HFF-Myc (cell line): Measurements from ENCODE around the gene TRNT1.

Experiments
- DNase-seq: peaks from one replicate; pipeline ENCODE4 v3.0.0-alpha.2; 2011; ENCODE audit warnings: low read depth; ENCODE audit errors: extremely low read depth
- H3K4me3 ChIP-seq: replicated peaks from 2 replicates; pipeline ENCODE4 v1.5.1; 2011; ENCODE audit warnings: low read depth, mild to moderate bottlenecking, control low read depth, low read length
- TF ChIP-seq, protein P1 (sequence below): IDR thresholded peaks from 2 replicates; pipeline ENCODE4 v1.5.1; 2012; ENCODE audit warnings: mild to moderate bottlenecking, low read depth, low read length, control low read depth; ENCODE audit errors: missing control alignments

The TRNT1 gene

DNA sequence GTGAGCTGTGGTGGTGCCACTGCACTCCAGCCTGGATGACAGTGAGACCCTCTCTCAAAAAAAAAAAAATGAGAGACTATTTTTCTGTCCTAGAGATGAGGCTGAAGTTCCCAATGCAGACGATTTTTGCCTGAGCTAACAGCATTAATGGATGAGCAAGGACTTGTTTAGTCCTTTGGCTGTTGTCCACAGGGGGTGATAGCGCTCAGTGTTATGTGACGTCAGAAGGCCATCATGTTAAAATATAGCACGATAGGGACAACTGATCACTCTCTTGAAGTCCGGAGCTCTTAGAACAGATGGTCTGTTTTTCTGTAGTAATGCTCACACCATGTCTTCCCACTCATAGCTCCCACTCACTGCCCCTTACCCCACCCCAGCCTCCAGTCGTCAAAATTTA, 6.8 kb downstream of the TRNT1 start:
- no peak for DNase-seq
- TF ChIP-seq, protein P1, sequence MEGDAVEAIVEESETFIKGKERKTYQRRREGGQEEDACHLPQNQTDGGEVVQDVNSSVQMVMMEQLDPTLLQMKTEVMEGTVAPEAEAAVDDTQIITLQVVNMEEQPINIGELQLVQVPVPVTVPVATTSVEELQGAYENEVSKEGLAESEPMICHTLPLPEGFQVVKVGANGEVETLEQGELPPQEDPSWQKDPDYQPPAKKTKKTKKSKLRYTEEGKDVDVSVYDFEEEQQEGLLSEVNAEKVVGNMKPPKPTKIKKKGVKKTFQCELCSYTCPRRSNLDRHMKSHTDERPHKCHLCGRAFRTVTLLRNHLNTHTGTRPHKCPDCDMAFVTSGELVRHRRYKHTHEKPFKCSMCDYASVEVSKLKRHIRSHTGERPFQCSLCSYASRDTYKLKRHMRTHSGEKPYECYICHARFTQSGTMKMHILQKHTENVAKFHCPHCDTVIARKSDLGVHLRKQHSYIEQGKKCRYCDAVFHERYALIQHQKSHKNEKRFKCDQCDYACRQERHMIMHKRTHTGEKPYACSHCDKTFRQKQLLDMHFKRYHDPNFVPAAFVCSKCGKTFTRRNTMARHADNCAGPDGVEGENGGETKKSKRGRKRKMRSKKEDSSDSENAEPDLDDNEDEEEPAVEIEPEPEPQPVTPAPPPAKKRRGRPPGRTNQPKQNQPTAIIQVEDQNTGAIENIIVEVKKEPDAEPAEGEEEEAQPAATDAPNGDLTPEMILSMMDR = no peak

DNA sequence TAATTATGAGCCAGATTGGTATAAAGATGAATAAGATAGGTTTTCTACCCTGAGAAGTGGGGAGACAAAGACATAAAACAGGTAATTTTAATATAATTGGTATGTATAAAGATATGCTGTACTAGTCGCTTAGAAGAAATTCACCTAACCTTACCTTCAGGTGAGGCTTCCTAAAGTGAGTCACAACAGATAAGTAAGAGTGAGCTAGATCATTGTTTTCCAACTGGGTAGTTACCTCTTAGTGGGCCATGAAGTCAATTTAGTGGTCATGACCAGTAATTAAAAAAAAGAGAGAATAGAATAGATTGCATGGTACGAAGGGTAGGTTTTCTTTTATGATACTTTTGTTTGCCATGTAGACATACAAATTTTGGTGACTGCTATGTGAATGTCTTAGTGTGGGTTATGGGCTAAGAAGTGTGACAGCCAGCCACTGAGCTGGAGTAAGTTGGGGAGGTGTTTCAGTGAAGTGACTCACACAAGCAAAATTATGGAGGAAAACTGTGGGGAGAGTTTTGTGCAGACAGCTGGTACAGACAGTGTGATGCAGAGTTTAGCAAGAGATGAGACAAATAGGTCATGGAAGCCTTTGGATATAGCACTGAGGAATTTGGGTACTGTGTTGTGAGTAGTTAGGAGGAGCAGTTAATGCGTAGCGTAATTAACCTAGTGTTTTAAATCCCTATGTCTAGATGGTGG, 8.2 kb downstream of the TRNT1 start:
- TF ChIP-seq, protein P1 = no peak
- DNase-seq = no peak
- H3K4me3 ChIP-seq = no peak overlapping the region

More for the DNA sequence above, 6.8 kb downstream of the TRNT1 start:
- H3K4me3 ChIP-seq = no peak overlapping the region

DNA sequence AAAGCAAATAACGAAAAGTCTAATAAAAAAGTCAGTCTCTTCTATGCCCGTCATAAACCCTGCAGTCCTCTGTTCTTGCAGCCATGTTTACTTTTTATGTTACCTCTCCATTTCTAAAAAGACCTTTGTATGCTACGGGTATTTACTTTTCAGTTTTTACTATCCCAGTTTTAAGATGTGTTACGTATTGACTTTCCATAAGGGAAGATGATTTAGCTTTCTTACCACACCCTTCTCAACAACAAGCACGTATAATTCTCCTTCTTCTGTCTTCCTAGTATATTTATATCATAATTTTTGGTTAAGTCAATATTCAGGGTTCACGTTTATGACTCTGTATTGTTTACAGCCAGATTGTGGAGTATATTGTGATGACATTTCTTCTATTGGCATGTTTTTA, 10.8 kb downstream of the TRNT1 start:
- TF ChIP-seq, protein P1 = no peak
- H3K4me3 ChIP-seq = no peak overlapping the region
- DNase-seq = no peak

- TF ChIP-seq, protein P1 = no peak
- DNase-seq = no peak
- H3K4me3 ChIP-seq = no peak overlapping the region
Observed at GRCh38 chr3:3141939-3142338, 15.2 kb downstream of the TRNT1 start.

DNA sequence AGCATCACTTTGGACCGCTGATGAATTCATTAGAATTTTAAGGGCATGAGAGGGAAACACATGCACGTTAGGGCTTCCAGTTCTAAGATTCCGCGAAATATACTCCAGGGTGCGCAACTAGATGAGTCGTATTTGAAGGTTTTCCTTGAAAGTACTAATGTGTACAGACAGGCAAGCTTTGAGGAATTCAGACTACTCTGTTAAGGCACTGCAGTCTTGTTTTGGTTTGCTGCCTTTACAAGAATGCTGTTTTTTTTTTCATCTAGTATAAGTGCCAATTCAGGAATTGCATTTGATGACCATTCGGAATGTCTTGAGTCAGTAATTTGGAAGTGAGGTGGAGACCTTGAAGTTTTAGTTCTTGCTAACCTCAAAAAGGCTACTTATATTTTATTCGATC, 19.1 kb downstream of the TRNT1 start:
- H3K4me3 ChIP-seq = no peak overlapping the region
- no peak for DNase-seq
- TF ChIP-seq, protein P1 = no peak

- no peak overlapping the region for H3K4me3 ChIP-seq
- no peak for DNase-seq
- TF ChIP-seq, protein P1 = no peak
Observed at GRCh38 chr3:3149560-3149959, 22.8 kb downstream of the TRNT1 start.

DNA sequence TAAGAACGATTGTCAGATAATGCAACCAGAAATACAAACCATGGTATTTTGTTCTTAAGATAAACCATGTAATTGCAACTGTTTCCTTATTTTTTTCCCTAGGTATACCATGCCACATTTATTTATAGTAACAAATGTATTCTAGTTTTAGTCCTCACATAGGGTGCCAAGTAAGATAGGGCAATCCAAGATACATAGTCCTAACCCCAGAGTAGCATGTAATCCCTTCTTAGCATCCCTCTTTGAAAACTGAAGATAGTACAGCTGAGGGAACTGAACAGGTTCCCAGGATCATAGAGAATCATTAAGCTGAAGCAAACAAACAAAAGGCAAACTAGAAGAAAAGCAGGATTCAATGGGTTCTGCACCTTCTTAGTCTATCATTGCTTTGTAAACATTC, 24.8 kb downstream of the TRNT1 start:
- no peak overlapping the region for H3K4me3 ChIP-seq
- TF ChIP-seq, protein P1 = no peak
- DNase-seq = no peak
